A549 treated with dexamethasone at 1 μM for 4 hours (cell line): ENCODE data around the gene SLC25A28. TPM values are rescaled to one million over a fixed set of nuclear protein-coding genes. Genes with fewer than 3 reads are reported as not detected.

Experiments
- total RNA-seq: library from RNA; stranded (reverse); fragments of 200-300 nt; extraction: Qiagen RNA extraction; gene quantifications from 5 replicates; pipeline ENCODE4 v1.2.3, GENCODE V29; 2022

SLC25A28 gene, protein sequence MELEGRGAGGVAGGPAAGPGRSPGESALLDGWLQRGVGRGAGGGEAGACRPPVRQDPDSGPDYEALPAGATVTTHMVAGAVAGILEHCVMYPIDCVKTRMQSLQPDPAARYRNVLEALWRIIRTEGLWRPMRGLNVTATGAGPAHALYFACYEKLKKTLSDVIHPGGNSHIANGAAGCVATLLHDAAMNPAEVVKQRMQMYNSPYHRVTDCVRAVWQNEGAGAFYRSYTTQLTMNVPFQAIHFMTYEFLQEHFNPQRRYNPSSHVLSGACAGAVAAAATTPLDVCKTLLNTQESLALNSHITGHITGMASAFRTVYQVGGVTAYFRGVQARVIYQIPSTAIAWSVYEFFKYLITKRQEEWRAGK
- total RNA-seq: 21.0 to 26.3 TPM (median 23.6 TPM) in 5 replicates

DNA sequence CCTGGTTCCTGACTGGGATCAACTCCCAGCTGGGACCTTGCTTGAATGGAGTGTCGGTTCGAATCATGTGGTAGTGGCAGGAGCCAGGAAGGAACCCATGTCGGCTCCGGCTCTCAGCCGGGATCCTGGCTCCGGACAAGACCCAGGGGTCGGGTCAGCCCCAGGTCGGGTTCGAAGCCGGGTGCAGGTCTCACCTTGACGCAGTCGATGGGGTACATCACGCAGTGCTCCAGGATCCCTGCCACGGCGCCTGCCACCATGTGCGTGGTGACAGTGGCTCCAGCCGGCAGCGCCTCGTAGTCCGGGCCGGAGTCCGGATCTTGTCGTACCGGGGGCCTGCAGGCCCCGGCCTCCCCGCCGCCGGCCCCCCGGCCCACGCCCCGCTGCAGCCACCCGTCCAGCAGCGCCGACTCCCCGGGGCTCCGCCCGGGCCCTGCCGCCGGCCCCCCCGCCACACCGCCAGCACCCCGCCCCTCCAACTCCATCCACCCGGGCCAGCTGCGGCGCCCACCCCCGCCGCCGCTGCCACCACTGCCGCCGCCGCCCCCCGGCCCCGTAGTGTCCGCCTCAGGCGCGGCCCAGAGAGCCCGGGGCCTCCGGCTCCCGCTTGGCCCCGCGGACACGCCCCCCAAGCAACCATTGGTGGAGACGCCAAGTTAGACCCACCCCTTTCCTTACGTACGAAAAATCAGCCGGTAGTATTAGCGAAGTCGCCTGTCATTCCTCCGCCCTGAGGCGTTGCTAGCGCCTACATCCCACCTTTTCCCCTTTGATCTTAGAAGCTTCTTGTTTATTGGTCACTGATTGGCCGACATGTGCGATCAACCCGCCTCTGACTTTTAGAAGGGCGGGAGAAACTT is at the start of gene SLC25A28:
TSS of gene SLC25A28 (minus strand) at position 589 of the 860 bp plus-strand sequence. CDS start at position 485, 104 bp downstream.

DNA sequence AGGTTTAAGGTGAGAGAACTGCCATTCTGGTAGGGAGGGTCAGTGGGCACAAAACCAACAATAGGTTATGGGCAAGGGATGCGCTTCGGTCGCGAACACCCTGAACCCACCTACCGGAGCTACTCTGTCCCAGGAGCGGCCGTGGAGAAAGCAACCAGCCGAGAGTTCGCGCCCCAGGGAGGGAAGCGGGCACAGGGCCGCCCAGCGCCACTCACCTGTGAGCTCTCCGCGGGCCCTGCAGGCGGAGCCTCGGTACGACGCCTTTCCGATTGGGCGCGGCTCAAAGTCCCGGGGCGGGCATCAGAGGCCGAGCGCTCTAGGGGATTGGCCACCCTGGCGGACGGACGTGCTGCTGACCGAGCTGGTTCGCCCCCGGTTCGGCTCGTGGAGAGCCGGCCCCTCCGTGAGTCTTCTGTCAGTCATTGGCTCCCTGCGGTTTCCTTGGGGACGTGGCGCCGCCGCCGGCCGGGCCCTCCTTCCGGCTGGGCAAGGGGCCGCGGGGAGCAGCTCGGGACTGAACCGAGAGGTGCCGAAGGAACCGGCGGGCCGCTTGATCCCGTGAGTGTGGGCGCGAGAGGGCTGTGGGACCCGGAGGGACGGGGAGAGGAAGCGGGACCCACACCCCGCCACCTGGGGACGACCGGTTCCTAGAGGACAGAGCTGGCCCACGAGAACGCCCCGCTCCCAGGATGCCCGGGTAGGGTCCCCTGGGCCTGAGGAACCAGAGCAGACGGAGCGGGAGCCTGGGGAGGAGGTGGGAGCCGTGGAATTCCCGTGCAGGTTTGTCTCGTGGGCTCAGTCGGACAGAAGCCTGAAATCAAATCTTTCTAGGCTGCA is 39.0 kb upstream of the SLC25A28 start, which contains the start of gene ENTPD7:
TSS of gene ENTPD7 (plus strand) at position 479 of the 837 bp plus-strand sequence. CDS start 448 bp downstream, outside the sequence.

Other genes starting within 250 kb of the SLC25A28 start
- 41.5 to 51.4 TPM (median 43.1 TPM) in 5 replicates for gene GOT1, start 189.8 kb downstream of the SLC25A28 start, total RNA-seq
- gene NKX2-3, start 87.5 kb downstream of the SLC25A28 start, total RNA-seq: 0.05 TPM in 2 of 5 replicates, not detected in the others
- gene ENTPD7, start 39.1 kb upstream of the SLC25A28 start, total RNA-seq: 7.4 to 12.0 TPM (median 10.6 TPM) in 5 replicates
- gene COX15, start 111.7 kb upstream of the SLC25A28 start, total RNA-seq: 24.9 to 36.0 TPM (median 32.8 TPM) in 5 replicates
- gene CUTC, start 111.8 kb upstream of the SLC25A28 start, total RNA-seq: 30.4 to 34.4 TPM (median 32.6 TPM) in 5 replicates
- gene ABCC2, start 162.2 kb upstream of the SLC25A28 start, total RNA-seq: 85.6 to 114 TPM (median 103 TPM) in 5 replicates